SU-DHL-6 (cell line): ENCODE data around the gene CLTB.

Experiments used
- H2AFZ ChIP-seq: fragments of 200-600 bp; sonication (generic); 2 replicates; pipeline ENCODE4 v1.6.1; 2014; ENCODE audit warnings: low read depth, mild to moderate bottlenecking, moderate library complexity, mixed read lengths, antibody characterized with exemption, low read length; ENCODE audit not compliant: severe bottlenecking
- H3F3A ChIP-seq: fragments of 200-600 bp; shearing (Covaris generic); 2 replicates; pipeline ENCODE4 v1.6.0; 2016; ENCODE audit warnings: antibody characterized with exemption, mild to moderate bottlenecking; ENCODE audit not compliant: insufficient read depth
- H3K27ac ChIP-seq: fragments of 200-600 bp; sonication (generic); 2 replicates; pipeline ENCODE4 v1.5.1; 2016; ENCODE audit warnings: low read depth, mild to moderate bottlenecking, low read length, moderate library complexity, mixed read lengths
- H3K27me3 ChIP-seq: fragments of 200-600 bp; sonication (generic), shearing (Covaris generic); 2 replicates; pipeline ENCODE4 v1.6.0; 2014; ENCODE audit warnings: mild to moderate bottlenecking, low read length
- H3K36me3 ChIP-seq: fragments of 200-600 bp; sonication (generic); 2 replicates; pipeline ENCODE4 v1.6.1; 2014; ENCODE audit warnings: mild to moderate bottlenecking, low read length, mixed read lengths
- H3K4me2 ChIP-seq: fragments of 300-600, 200-600 bp; shearing (Covaris generic), sonication (generic); 2 replicates; pipeline ENCODE4 v1.6.0; 2014; ENCODE audit warnings: low read length, low read depth, mild to moderate bottlenecking; ENCODE audit not compliant: poor library complexity, severe bottlenecking
- H3K4me3 ChIP-seq: fragments of 200-600 bp; sonication (generic); 2 replicates; pipeline ENCODE4 v1.5.1; 2014; ENCODE audit warnings: antibody characterized with exemption, low read length, mild to moderate bottlenecking, mixed read lengths; ENCODE audit not compliant: insufficient read depth, poor library complexity, severe bottlenecking
- H3K79me2 ChIP-seq: fragments of 200-600 bp; sonication (generic); 2 replicates; pipeline ENCODE4 v1.6.1; 2014; ENCODE audit warnings: mild to moderate bottlenecking, low read length, moderate library complexity; ENCODE audit not compliant: insufficient read depth
- H3K9ac ChIP-seq: fragments of 200-600 bp; sonication (generic); 2 replicates; pipeline ENCODE4 v1.7.0; 2014; ENCODE audit warnings: mild to moderate bottlenecking, low read length
- H3K9me2 ChIP-seq: fragments of 200-600 bp; sonication (generic); replicated peaks from 2 replicates; pipeline ENCODE4 v1.6.1; 2014; ENCODE audit warnings: low read length; ENCODE audit not compliant: insufficient read depth
- H3K9me3 ChIP-seq: fragments of 200-600 bp; sonication (generic); 2 replicates; pipeline ENCODE4 v1.6.1; 2014; ENCODE audit warnings: low read length, mixed read lengths; ENCODE audit not compliant: insufficient read depth
- H4K20me1 ChIP-seq: fragments of 200-600 bp; sonication (generic); 2 replicates; pipeline ENCODE4 v1.6.1; 2014; ENCODE audit warnings: low read depth, mild to moderate bottlenecking, antibody characterized with exemption, low read length, moderate library complexity, mixed read lengths
- CTCF ChIP-seq: fragments of 200-600 bp; sonication (generic); IDR thresholded peaks from one replicate; pipeline ENCODE4 v1.5.1; 2017; ENCODE audit warnings: antibody characterized with exemption, mild to moderate bottlenecking, low read length, moderate library complexity; ENCODE audit not compliant: insufficient read depth, poor library complexity, severe bottlenecking
- EZH2phosphoT487 ChIP-seq: fragments of 200-600 bp; sonication (generic), shearing (Covaris generic); conservative IDR thresholded peaks from 2 replicates; pipeline ENCODE4 v1.6.1; 2018; ENCODE audit warnings: mild to moderate bottlenecking, antibody characterized with exemption, low read length, moderate library complexity, mixed read lengths

The CLTB gene

GRCh38 chr5:176401281-176402205 is 14.8 kb downstream of the CLTB start:
- H3K4me2 ChIP-seq, result no peak overlapping the region
- no peak overlapping the region for H3K9ac ChIP-seq
- no peak overlapping the region for H2AFZ ChIP-seq
- no peaks in the 10 kb centered on the region for H3K27me3 ChIP-seq
- no peak for TF ChIP-seq EZH2phosphoT487
- no peak for TF ChIP-seq CTCF
- H3K27ac ChIP-seq, result no peak overlapping the region
- H3K79me2 ChIP-seq, result no peaks in the 10 kb centered on the region
- H3K36me3 ChIP-seq, result no peaks in the 10 kb centered on the region
- H3K9me2 ChIP-seq, result no peaks in the 10 kb centered on the region
- H3K9me3 ChIP-seq, result no peaks in the 10 kb centered on the region
- no peak overlapping the region for H3K4me3 ChIP-seq
- no peaks in the 10 kb centered on the region for H4K20me1 ChIP-seq
- no peaks in the 10 kb centered on the region for H3F3A ChIP-seq

GRCh38 chr5:176400382-176401156 is 15.8 kb downstream of the CLTB start:
- no peaks in the 10 kb centered on the region for H3K79me2 ChIP-seq
- H3K9me3 ChIP-seq, result no peaks in the 10 kb centered on the region
- no peak overlapping the region for H2AFZ ChIP-seq
- TF ChIP-seq EZH2phosphoT487 (no peak), CTCF (no peak)
- no peak overlapping the region for H3K27ac ChIP-seq
- H3K9me2 ChIP-seq, result no peaks in the 10 kb centered on the region
- no peak overlapping the region for H3K4me2 ChIP-seq
- H3K27me3 ChIP-seq, result no peaks in the 10 kb centered on the region
- no peaks in the 10 kb centered on the region for H3F3A ChIP-seq
- H3K36me3 ChIP-seq, result no peaks in the 10 kb centered on the region
- no peaks in the 10 kb centered on the region for H4K20me1 ChIP-seq
- no peak overlapping the region for H3K9ac ChIP-seq
- no peak overlapping the region for H3K4me3 ChIP-seq

GRCh38 chr5:176397736-176398420 is 18.5 kb downstream of the CLTB start:
- Histone ChIP-seq H3K9ac (no peak overlapping the region), H3K9me2 (no peaks in the 10 kb centered on the region), H4K20me1 (no peaks in the 10 kb centered on the region), H3K36me3 (no peaks in the 10 kb centered on the region), H2AFZ (no peak overlapping the region), H3K27me3 (no peaks in the 10 kb centered on the region), H3K79me2 (no peaks in the 10 kb centered on the region), H3F3A (no peaks in the 10 kb centered on the region), H3K9me3 (no peaks in the 10 kb centered on the region), H3K4me2 (no peak overlapping the region), H3K4me3 (no peak overlapping the region), H3K27ac (no peak overlapping the region)
- TF ChIP-seq EZH2phosphoT487 (no peak), CTCF (no peak)
